CD8-positive, alpha-beta memory T cell (primary cell): ENCODE data around the gene PIK3CD. TPM values are rescaled to one million over a fixed set of nuclear protein-coding genes. Genes with fewer than 3 reads are reported as not detected.

Experiments
- CTCF ChIA-PET: fragments of 350-600 bp; sonication (Branson Sonifier 250); formaldehyde crosslinking; loops from one replicate; lab custom pipeline; 2021; ENCODE audit warnings: antibody characterized with exemption; lab: Charles Lee
- POLR2A ChIA-PET: fragments of 350-600 bp; sonication (Branson Sonifier 250); formaldehyde crosslinking; loops from one replicate; lab custom pipeline; 2021; ENCODE audit warnings: antibody characterized with exemption; lab: Charles Lee
- DNase-seq, 5 donors: peaks; one replicate each; pipeline versions ENCODE4 v3.0.0 to v3.0.0-alpha.2; 2020 to 2022; ENCODE audit warnings: mixed read lengths in 1 of 5
- H3K27ac ChIP-seq: one replicate; pipeline ENCODE4 v1.7.0; 2013; ENCODE audit warnings: low read depth, mild to moderate bottlenecking, low read length, moderate library complexity
- H3K27me3 ChIP-seq: 2 replicates; pipeline ENCODE4 v1.7.0; 2013; ENCODE audit warnings: low read length, mild to moderate bottlenecking; ENCODE audit not compliant: insufficient read depth, poor library complexity, severe bottlenecking
- H3K36me3 ChIP-seq: 2 replicates; pipeline ENCODE4 v1.7.0; 2013; ENCODE audit warnings: mild to moderate bottlenecking, low read length, moderate library complexity; ENCODE audit not compliant: insufficient read depth
- H3K4me1 ChIP-seq: 2 replicates; pipeline ENCODE4 v1.7.0; 2013; ENCODE audit warnings: mild to moderate bottlenecking, low read length, moderate library complexity; ENCODE audit not compliant: insufficient read depth
- H3K4me3 ChIP-seq: 2 replicates; pipeline ENCODE4 v1.7.0; 2013; ENCODE audit warnings: mild to moderate bottlenecking, low read length
- H3K9me3 ChIP-seq: 2 replicates; pipeline ENCODE4 v1.7.0; 2013; ENCODE audit warnings: mild to moderate bottlenecking, low read length
- H3K27ac Mint-ChIP-seq, 8 donors: one replicate each; pipeline ENCODE4 v1.8.0; 2020 to 2021; ENCODE audit warnings: mixed read lengths in 8 of 8, mild to moderate bottlenecking in 6 of 8, inconsistent platforms in 3 of 8, moderate library complexity in 3 of 8
- H3K27me3 Mint-ChIP-seq, 2 donors: one replicate each; pipeline ENCODE4 v1.8.0; 2020 to 2021; ENCODE audit warnings: mixed read lengths in 2 of 2, mild to moderate bottlenecking in 1 of 2, moderate library complexity in 1 of 2
- H3K36me3 Mint-ChIP-seq, 3 donors: one replicate each; pipeline ENCODE4 v1.8.0; 2020 to 2021; ENCODE audit warnings: mixed read lengths in 3 of 3, inconsistent platforms in 1 of 3, mild to moderate bottlenecking in 1 of 3
- H3K4me1 Mint-ChIP-seq, 3 donors: one replicate each; pipeline ENCODE4 v1.8.0; 2020 to 2021; ENCODE audit warnings: mixed read lengths in 3 of 3, inconsistent platforms in 1 of 3, mild to moderate bottlenecking in 1 of 3
- H3K4me3 Mint-ChIP-seq, 7 donors: one replicate each; pipeline ENCODE4 v1.8.0; 2020 to 2021; ENCODE audit warnings: mixed read lengths in 7 of 7, mild to moderate bottlenecking in 6 of 7, moderate library complexity in 4 of 7, inconsistent platforms in 2 of 7
- H3K9me3 Mint-ChIP-seq, 5 donors: one replicate each; pipeline ENCODE4 v1.8.0; 2020 to 2022; ENCODE audit warnings: mixed read lengths in 5 of 5, mild to moderate bottlenecking in 3 of 5, moderate library complexity in 2 of 5, inconsistent platforms in 1 of 5
- polyA plus RNA-seq: library from polyadenylated mRNA; unstranded; fragments of 300-500 nt; fragmentation: Illumina TruSeq; gene quantifications from one replicate; pipeline ENCODE4 v1.2.3, GENCODE V29; 2021
- total RNA-seq, 2 experiments: library from RNA; stranded (reverse); gene quantifications; one replicate each; pipeline ENCODE4 v1.2.3, GENCODE V29; 2021

Gene PIK3CD
- total and polyA plus RNA-seq, 3 experiments from 2014 or later = 109 to 165 (median 157) TPM

- H3K36me3 Mint-ChIP-seq = peaks cover 4 to 42% (median 13%) of the 10 kb centered on the region in 3 donors
- H3K9me3 ChIP-seq = no peaks in the 10 kb centered on the region
- no peak overlapping the region for H3K4me3 ChIP-seq
Observed at GRCh38 chr1:9691108-9691445, 39.5 kb downstream of the PIK3CD start.

GRCh38 chr1:9691691-9692090 is 40.2 kb downstream of the PIK3CD start:
- Mint-ChIP-seq H3K4me3 (peak overlapping the region in 5 of 7 donors; percentile 75 to 97 (median 89)), H3K27ac (peak overlapping the region; percentile 19 to 94 (median 71)), H3K4me1 (peaks cover 57 to 76% (median 66%) of the 10 kb centered on the region in 3 donors), H3K36me3 (peaks cover 4 to 45% (median 13%) of the 10 kb centered on the region in 3 donors), H3K27me3 (no peaks in the 10 kb centered on the region), H3K9me3 (no peaks in the 10 kb centered on the region)
- ChIA-PET CTCF (interaction anchor here (1.4 to 11.2 kb wide), 3 partner anchors 11 to 63 kb away, joined by 6 to 86 read pairs (median 7); no protein-coding TSS in a partner anchor), POLR2A (interaction anchor here (1.2 to 1.7 kb wide), 2 partner anchors 37 to 39 kb away, joined by 3 to 6 read pairs; no protein-coding TSS in a partner anchor)
- H3K27me3 ChIP-seq = no peaks in the 10 kb centered on the region
- no peak for DNase-seq
- H3K36me3 ChIP-seq = peaks cover 13% of the 10 kb centered on the region
- H3K27ac ChIP-seq = no peak overlapping the region
- H3K4me1 ChIP-seq = peaks cover 53% of the 10 kb centered on the region
- no peak overlapping the region for H3K4me3 ChIP-seq
- H3K9me3 ChIP-seq = no peaks in the 10 kb centered on the region

More at GRCh38 chr1:9691108-9691445, 39.5 kb downstream of the PIK3CD start:
- peaks cover 13% of the 10 kb centered on the region for H3K36me3 ChIP-seq
- H3K4me1 Mint-ChIP-seq = peaks cover 60 to 77% (median 72%) of the 10 kb centered on the region in 3 donors
- H3K27ac Mint-ChIP-seq = peak overlapping the region; percentile 19 to 94 (median 71)
- peak in 1 of 5 donors; percentile 70 for DNase-seq
- CTCF ChIA-PET = interaction anchor here (1.3 to 11.2 kb wide), 3 partner anchors 11 to 62 kb away, joined by 3 to 86 read pairs (median 7); no protein-coding TSS in a partner anchor
- peaks cover 56% of the 10 kb centered on the region for H3K4me1 ChIP-seq
- no peak overlapping the region for H3K27ac ChIP-seq
- H3K9me3 Mint-ChIP-seq = no peaks in the 10 kb centered on the region
- peak overlapping the region; percentile 58 to 97 (median 89) for H3K4me3 Mint-ChIP-seq
- H3K27me3 ChIP-seq = no peaks in the 10 kb centered on the region
- POLR2A ChIA-PET = interaction anchor here (0.5 to 1.7 kb wide), 4 partner anchors 24 to 62 kb away, joined by 3 to 6 read pairs (median 4); no protein-coding TSS in a partner anchor
- H3K27me3 Mint-ChIP-seq = no peaks in the 10 kb centered on the region

GRCh38 chr1:9696793-9697192 is 45.3 kb downstream of the PIK3CD start:
- no peaks in the 10 kb centered on the region for H3K9me3 ChIP-seq
- Mint-ChIP-seq H3K36me3 (peaks cover 10 to 64% (median 14%) of the 10 kb centered on the region in 3 donors), H3K27ac (peak overlapping the region in 5 of 8 donors; percentile 49 to 87 (median 64)), H3K4me3 (no peak overlapping the region), H3K4me1 (peaks cover 45 to 73% (median 57%) of the 10 kb centered on the region in 3 donors), H3K27me3 (peaks cover 0 to 1% of the 10 kb centered on the region in 2 donors), H3K9me3 (no peaks in the 10 kb centered on the region)
- H3K4me3 ChIP-seq = no peak overlapping the region
- CTCF ChIA-PET = interaction anchor here (1.5 kb wide), 1 partner anchor 21 kb away, joined by 4 read pairs; no protein-coding TSS in a partner anchor
- no peaks in the 10 kb centered on the region for H3K27me3 ChIP-seq
- H3K27ac ChIP-seq = no peak overlapping the region
- no peak for DNase-seq
- H3K36me3 ChIP-seq = peaks cover 13% of the 10 kb centered on the region
- H3K4me1 ChIP-seq = peaks cover 22% of the 10 kb centered on the region
- POLR2A ChIA-PET = no interaction called here

GRCh38 chr1:9699361-9699760 is 47.8 kb downstream of the PIK3CD start:
- no peak overlapping the region for H3K27ac ChIP-seq
- Mint-ChIP-seq H3K4me1 (peaks cover 53 to 78% (median 61%) of the 10 kb centered on the region in 3 donors), H3K27me3 (peaks cover 0 to 1% of the 10 kb centered on the region in 2 donors), H3K4me3 (no peak overlapping the region), H3K27ac (peak overlapping the region in 6 of 8 donors; percentile 28 to 88 (median 64)), H3K36me3 (peaks cover 6 to 63% (median 20%) of the 10 kb centered on the region in 3 donors), H3K9me3 (no peaks in the 10 kb centered on the region)
- POLR2A ChIA-PET = interaction anchor here (0.9 to 1.4 kb wide), 2 partner anchors 17 to 44 kb away, joined by 3 to 5 read pairs; no protein-coding TSS in a partner anchor
- peaks cover 4% of the 10 kb centered on the region for H3K36me3 ChIP-seq
- no peaks in the 10 kb centered on the region for H3K27me3 ChIP-seq
- CTCF ChIA-PET = interaction anchor here (1.3 kb wide), 2 partner anchors 12 to 18 kb away, joined by 3 read pairs; no protein-coding TSS in a partner anchor
- no peaks in the 10 kb centered on the region for H3K9me3 ChIP-seq
- no peak for DNase-seq
- H3K4me3 ChIP-seq = no peak overlapping the region
- peaks cover 34% of the 10 kb centered on the region for H3K4me1 ChIP-seq

GRCh38 chr1:9700340-9700739 is 48.8 kb downstream of the PIK3CD start:
- no peak overlapping the region for H3K27ac ChIP-seq
- DNase-seq = no peak
- peaks cover 0 to 1% of the 10 kb centered on the region in 2 donors for H3K27me3 Mint-ChIP-seq
- CTCF ChIA-PET = no interaction called here
- peaks cover 44% of the 10 kb centered on the region for H3K4me1 ChIP-seq
- no peaks in the 10 kb centered on the region for H3K9me3 ChIP-seq
- POLR2A ChIA-PET = no interaction called here
- H3K27me3 ChIP-seq = no peaks in the 10 kb centered on the region
- peaks cover 4% of the 10 kb centered on the region for H3K36me3 ChIP-seq
- H3K4me3 ChIP-seq = no peak overlapping the region
- no peaks in the 10 kb centered on the region for H3K9me3 Mint-ChIP-seq
- H3K4me1 Mint-ChIP-seq = peaks cover 55 to 80% (median 63%) of the 10 kb centered on the region in 3 donors
- no peak overlapping the region for H3K4me3 Mint-ChIP-seq
- H3K36me3 Mint-ChIP-seq = peaks cover 6 to 59% (median 16%) of the 10 kb centered on the region in 3 donors
- H3K27ac Mint-ChIP-seq = peak overlapping the region in 4 of 8 donors; percentile 23 to 82 (median 62)

- CTCF ChIA-PET = interaction anchor here (1.0 to 3.4 kb wide), 8 partner anchors 9 to 75 kb away, joined by 3 to 35 read pairs (median 6); no protein-coding TSS in a partner anchor
- POLR2A ChIA-PET = interaction anchor here (1.6 kb wide), 2 partner anchors 14 to 16 kb away, joined by 4 read pairs; no protein-coding TSS in a partner anchor
- H3K9me3 ChIP-seq = no peaks in the 10 kb centered on the region
- H3K27me3 Mint-ChIP-seq = peaks cover 0 to 1% of the 10 kb centered on the region in 2 donors
- no peaks in the 10 kb centered on the region for H3K9me3 Mint-ChIP-seq
- DNase-seq = no peak
- peaks cover 4% of the 10 kb centered on the region for H3K36me3 ChIP-seq
- peak overlapping the region in 2 of 7 donors; percentile 15 to 44 for H3K4me3 Mint-ChIP-seq
- no peak overlapping the region for H3K4me3 ChIP-seq
- peaks cover 52% of the 10 kb centered on the region for H3K4me1 ChIP-seq
- no peaks in the 10 kb centered on the region for H3K27me3 ChIP-seq
- no peak overlapping the region for H3K27ac ChIP-seq
- H3K27ac Mint-ChIP-seq = peak overlapping the region in 4 of 8 donors; percentile 34 to 79 (median 60)
- peaks cover 6 to 62% (median 16%) of the 10 kb centered on the region in 3 donors for H3K36me3 Mint-ChIP-seq
- H3K4me1 Mint-ChIP-seq = peaks cover 62 to 85% (median 74%) of the 10 kb centered on the region in 3 donors
Observed at GRCh38 chr1:9701665-9702064, 50.1 kb downstream of the PIK3CD start.

- CTCF ChIA-PET = interaction anchor here (0.8 to 3.4 kb wide), 12 partner anchors 8 to 76 kb away, joined by 3 to 35 read pairs (median 5); no protein-coding TSS in a partner anchor
- POLR2A ChIA-PET = interaction anchor here (0.6 to 1.6 kb wide), 2 partner anchors 10 to 12 kb away, joined by 4 read pairs; no protein-coding TSS in a partner anchor
- peaks cover 53% of the 10 kb centered on the region for H3K4me1 ChIP-seq
- Mint-ChIP-seq H3K27me3 (peaks cover 0 to 1% of the 10 kb centered on the region in 2 donors), H3K4me1 (peaks cover 66 to 90% (median 83%) of the 10 kb centered on the region in 3 donors), H3K4me3 (peak overlapping the region in 6 of 7 donors; percentile 14 to 77 (median 37)), H3K36me3 (peaks cover 6 to 64% (median 16%) of the 10 kb centered on the region in 3 donors), H3K27ac (peak overlapping the region in 7 of 8 donors; percentile 68 to 91 (median 79)), H3K9me3 (no peaks in the 10 kb centered on the region)
- no peaks in the 10 kb centered on the region for H3K9me3 ChIP-seq
- peaks cover 4% of the 10 kb centered on the region for H3K36me3 ChIP-seq
- no peak overlapping the region for H3K27ac ChIP-seq
- H3K4me3 ChIP-seq = no peak overlapping the region
- H3K27me3 ChIP-seq = no peaks in the 10 kb centered on the region
- no peak for DNase-seq
Observed at GRCh38 chr1:9703165-9703509, 51.6 kb downstream of the PIK3CD start.
